Activated naive CD4-positive, alpha-beta T cell treated with anti-CD3 and anti-CD28 coated beads, Interleukin-2, amount 10 ng/mL, durations not matched to agents 7 days and 5 days (primary cell): ENCODE measurements around the gene PCNT.

ENCODE experiments used
- CTCF ChIA-PET: fragments of 350-600 bp; sonication (Branson Sonifier 250); formaldehyde crosslinking; loops from one replicate; lab custom pipeline; 2021; ENCODE audit warnings: antibody characterized with exemption; lab: Charles Lee
- DNase-seq: peaks from one replicate; pipeline ENCODE4 v3.0.0-alpha.2; 2020
- H3K27ac Mint-ChIP-seq: one replicate; pipeline ENCODE4 v1.8.0; 2021; ENCODE audit warnings: mild to moderate bottlenecking, moderate library complexity, mixed read lengths
- H3K27me3 Mint-ChIP-seq: one replicate; pipeline ENCODE4 v1.8.0; 2021; ENCODE audit warnings: mild to moderate bottlenecking, mixed read lengths
- H3K36me3 Mint-ChIP-seq: one replicate; pipeline ENCODE4 v1.8.0; 2021; ENCODE audit warnings: mixed read lengths
- H3K4me1 Mint-ChIP-seq: one replicate; pipeline ENCODE4 v1.8.0; 2021; ENCODE audit warnings: mixed read lengths
- H3K4me3 Mint-ChIP-seq: one replicate; pipeline ENCODE4 v1.8.0; 2021; ENCODE audit warnings: mild to moderate bottlenecking, moderate library complexity, mixed read lengths
- H3K9me3 Mint-ChIP-seq: one replicate; pipeline ENCODE4 v1.8.0; 2021; ENCODE audit warnings: mixed read lengths

PCNT gene

DNA sequence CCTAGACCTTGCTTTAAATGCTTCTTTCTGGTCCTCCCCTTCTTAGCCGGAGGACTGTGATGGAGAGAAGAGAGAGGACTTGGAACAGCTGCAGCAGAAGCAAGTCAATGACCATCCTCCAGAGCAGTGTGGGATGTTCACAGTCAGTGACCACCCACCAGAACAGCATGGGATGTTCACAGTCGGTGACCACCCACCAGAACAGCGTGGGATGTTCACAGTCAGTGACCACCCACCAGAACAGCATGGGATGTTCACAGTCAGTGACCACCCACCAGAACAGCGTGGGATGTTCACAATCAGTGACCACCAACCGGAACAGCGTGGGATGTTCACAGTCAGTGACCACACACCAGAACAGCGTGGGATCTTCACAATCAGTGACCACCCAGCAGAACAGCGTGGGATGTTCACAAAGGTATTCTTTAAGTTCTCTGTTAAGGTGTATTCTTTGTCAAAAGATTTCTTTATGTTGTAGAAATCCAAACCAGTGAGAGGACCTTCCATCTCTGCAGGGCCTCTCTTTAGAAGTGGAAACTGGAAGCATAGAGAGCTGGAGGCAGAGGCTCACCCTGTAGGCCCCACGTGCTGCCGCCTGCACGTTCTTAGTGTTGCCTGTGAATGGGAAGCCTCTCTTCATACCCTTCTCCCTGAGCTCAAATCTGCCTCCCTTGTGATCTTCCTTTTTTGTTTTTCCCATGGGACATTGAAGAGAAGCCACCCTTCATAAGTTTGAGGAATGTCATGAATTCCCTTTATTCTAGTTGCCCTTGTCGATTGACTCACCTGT is 10.6 kb downstream of the PCNT start:
- Mint-ChIP-seq H3K27ac (no peak overlapping the region), H3K36me3 (peaks cover 43% of the 10 kb centered on the region), H3K4me1 (no peaks in the 10 kb centered on the region), H3K9me3 (no peaks in the 10 kb centered on the region), H3K27me3 (no peaks in the 10 kb centered on the region), H3K4me3 (no peak overlapping the region)
- DNase-seq = no peak
- CTCF ChIA-PET = no interaction called here

DNA sequence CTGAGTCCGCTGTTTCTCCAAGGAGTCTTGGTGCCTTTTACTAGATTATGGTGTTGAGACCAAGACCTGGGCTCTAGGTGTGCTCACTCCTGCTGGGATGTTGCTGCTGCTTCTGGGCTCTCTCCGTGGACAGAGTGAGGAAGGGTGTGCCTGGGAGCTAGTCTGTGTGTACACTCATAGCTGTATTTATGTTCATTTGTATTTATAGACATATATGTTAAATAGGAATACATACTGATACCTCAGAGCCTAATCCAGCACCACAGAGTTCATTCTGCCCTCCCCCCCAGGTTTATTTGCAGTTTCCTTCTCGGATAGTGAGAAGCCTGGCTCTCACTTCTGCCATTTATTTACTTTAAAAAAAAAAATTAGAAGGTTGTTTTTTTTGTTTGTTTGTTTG is 12.6 kb downstream of the PCNT start:
- Mint-ChIP-seq H3K27me3 (no peaks in the 10 kb centered on the region), H3K4me3 (no peak overlapping the region), H3K36me3 (peaks cover 52% of the 10 kb centered on the region), H3K27ac (no peak overlapping the region), H3K9me3 (no peaks in the 10 kb centered on the region), H3K4me1 (no peaks in the 10 kb centered on the region)
- DNase-seq = no peak
- CTCF ChIA-PET = no interaction called here

DNA sequence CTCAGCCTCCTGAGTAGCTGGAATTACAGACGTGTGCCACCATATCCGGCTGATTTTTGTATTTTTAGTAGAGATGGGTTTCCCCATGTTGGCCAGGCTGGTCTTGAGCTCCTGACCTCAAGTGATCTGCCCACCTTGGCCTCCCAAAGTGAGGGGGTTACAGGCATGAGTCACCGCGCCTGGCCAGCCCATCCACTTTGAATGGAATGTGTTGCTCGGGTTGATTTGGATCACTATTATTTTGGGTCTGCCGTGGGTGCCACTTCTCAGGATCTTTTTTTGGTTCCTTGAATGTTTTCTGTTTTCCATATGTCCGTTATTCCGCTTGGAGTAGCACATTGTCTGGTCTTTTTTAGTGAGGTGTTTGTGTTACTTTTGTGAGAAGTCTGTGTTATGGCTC is 17.0 kb downstream of the PCNT start:
- Mint-ChIP-seq H3K4me3 (no peak overlapping the region), H3K27ac (no peak overlapping the region)
- no peak for DNase-seq

DNA sequence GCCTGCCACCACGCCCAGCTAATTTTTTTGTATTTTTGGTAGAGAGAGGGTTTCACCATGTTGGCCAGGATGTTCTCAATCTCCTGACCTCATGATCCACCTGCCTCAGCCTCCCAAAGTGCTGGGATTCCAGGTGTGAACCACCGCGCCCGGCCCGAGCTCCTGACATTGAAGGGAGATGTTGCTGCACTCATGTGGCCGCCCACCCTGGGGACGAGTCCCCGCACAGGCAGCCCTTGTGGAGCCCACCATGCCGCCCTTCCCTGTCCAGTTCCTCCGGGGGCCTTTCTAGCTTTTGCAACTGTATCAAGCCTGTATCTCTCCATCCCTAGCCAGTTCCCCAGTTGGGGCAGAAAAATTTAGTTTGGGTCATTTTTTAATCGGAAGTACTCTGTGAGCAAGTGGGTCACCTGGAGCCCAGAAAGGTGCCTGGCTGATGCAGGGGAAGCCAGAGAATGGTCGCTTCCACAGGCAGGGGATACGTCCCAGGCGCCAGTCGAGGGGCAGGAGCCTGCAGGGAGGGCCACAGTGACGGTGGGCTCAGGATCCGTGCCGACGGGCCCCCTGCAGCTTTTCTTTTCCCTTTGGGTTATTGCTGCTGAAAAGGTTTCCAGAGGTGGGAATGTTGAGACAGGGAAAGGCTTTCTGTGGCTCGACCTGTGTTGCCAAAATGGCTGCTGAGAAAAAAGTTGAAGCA is 20.4 kb downstream of the PCNT start:
- H3K4me1 Mint-ChIP-seq = no peaks in the 10 kb centered on the region
- H3K36me3 Mint-ChIP-seq = peaks cover 54% of the 10 kb centered on the region
- H3K9me3 Mint-ChIP-seq = no peaks in the 10 kb centered on the region
- no peak overlapping the region for H3K27ac Mint-ChIP-seq
- H3K27me3 Mint-ChIP-seq = no peaks in the 10 kb centered on the region
- CTCF ChIA-PET = no interaction called here
- DNase-seq = no peak
- H3K4me3 Mint-ChIP-seq = no peak overlapping the region

More for the DNA sequence above, 17.0 kb downstream of the PCNT start:
- CTCF ChIA-PET = no interaction called here
- Mint-ChIP-seq H3K27me3 (no peaks in the 10 kb centered on the region), H3K36me3 (peaks cover 57% of the 10 kb centered on the region), H3K9me3 (no peaks in the 10 kb centered on the region), H3K4me1 (no peaks in the 10 kb centered on the region)

DNA sequence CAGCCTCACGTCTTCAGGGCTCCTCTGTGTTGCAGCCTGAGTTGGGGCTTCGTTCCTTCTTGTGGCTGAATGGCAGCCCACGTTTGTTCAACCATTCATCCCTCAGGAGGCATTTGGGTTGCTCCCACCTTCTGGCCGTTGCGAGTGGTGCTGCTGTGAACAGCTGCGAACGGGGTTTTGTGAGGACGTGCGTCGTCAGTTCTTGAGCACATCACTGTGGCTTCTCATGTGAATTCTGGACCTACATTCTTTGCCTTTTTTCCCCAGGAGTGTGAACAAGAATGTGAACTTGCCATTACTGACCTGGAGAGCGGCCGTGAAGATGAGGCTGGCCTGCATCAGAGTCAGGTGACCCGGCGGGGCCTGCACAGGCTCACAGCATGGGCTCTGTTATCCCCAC is 21.9 kb downstream of the PCNT start:
- peak overlapping the region; percentile 49 for H3K27ac Mint-ChIP-seq
- peaks cover 50% of the 10 kb centered on the region for H3K36me3 Mint-ChIP-seq
- H3K4me1 Mint-ChIP-seq = no peaks in the 10 kb centered on the region
- no peak for DNase-seq
- no peaks in the 10 kb centered on the region for H3K9me3 Mint-ChIP-seq
- H3K27me3 Mint-ChIP-seq = no peaks in the 10 kb centered on the region
- CTCF ChIA-PET = no interaction called here
- H3K4me3 Mint-ChIP-seq = no peak overlapping the region

DNA sequence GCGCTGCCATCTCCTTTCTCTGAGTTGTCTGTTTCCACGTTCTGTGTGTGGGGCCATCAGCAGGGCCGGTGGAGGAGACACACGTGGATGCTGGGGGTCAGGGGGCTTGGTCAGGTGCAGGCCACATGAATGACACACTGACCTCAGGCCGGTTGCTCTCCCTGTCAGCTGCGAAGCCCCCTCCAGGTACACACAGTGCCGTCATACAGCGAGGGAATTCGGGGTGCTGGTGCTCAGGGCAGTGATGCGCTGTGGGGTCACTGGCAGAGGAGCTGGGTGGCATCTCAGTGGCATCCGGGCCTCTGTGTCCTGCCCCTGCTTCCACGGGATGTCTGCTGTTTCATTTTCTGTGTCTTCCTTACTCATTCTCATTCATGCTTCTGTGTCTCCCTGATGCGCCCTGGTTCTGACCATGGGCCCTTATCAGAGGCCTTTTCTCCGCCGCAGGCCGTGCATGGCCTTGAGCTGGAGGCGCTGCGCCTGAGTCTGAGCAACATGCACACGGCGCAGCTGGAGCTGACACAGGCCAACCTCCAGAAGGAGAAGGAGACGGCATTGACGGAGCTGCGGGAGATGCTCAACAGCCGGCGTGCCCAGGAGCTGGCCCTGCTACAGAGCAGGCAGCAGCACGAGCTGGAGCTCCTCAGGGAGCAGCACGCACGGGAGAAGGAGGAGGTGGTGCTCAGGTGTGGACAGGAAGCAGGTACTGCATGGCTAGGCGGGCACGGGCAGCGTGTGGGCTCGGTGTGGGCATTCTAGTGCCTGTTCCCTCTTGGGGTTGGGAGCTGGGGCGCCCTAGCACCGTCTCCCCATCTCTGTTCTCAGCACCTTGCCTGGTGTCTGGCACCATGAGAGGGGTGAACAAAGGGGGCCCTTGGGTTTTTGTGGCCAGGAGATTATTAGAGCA is 22.6 kb downstream of the PCNT start:
- Mint-ChIP-seq H3K4me1 (no peaks in the 10 kb centered on the region), H3K36me3 (peaks cover 53% of the 10 kb centered on the region), H3K9me3 (no peaks in the 10 kb centered on the region), H3K27me3 (no peaks in the 10 kb centered on the region), H3K4me3 (no peak overlapping the region), H3K27ac (no peak overlapping the region)
- CTCF ChIA-PET = no interaction called here
- DNase-seq = no peak

DNA sequence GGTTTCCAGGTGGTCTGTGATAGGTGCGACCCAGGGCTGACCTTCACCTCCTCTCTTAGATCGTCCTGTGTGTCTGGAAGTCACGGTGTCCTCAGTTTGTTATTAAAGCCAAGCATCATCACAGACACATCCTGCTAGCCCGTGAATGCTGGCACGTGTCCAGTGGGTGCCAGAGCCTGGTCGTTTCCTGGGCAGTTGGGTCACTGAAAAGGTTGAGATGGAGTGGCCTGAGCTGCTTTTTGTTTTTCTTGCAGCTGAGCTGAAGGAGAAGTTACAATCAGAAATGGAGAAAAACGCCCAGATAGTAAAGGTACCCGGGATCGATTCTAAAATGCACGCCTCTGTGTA is 23.2 kb downstream of the PCNT start:
- no peaks in the 10 kb centered on the region for H3K27me3 Mint-ChIP-seq
- no peaks in the 10 kb centered on the region for H3K9me3 Mint-ChIP-seq
- no peak overlapping the region for H3K27ac Mint-ChIP-seq
- CTCF ChIA-PET = no interaction called here
- H3K36me3 Mint-ChIP-seq = peaks cover 53% of the 10 kb centered on the region
- H3K4me1 Mint-ChIP-seq = no peaks in the 10 kb centered on the region
- H3K4me3 Mint-ChIP-seq = no peak overlapping the region
- no peak for DNase-seq

DNA sequence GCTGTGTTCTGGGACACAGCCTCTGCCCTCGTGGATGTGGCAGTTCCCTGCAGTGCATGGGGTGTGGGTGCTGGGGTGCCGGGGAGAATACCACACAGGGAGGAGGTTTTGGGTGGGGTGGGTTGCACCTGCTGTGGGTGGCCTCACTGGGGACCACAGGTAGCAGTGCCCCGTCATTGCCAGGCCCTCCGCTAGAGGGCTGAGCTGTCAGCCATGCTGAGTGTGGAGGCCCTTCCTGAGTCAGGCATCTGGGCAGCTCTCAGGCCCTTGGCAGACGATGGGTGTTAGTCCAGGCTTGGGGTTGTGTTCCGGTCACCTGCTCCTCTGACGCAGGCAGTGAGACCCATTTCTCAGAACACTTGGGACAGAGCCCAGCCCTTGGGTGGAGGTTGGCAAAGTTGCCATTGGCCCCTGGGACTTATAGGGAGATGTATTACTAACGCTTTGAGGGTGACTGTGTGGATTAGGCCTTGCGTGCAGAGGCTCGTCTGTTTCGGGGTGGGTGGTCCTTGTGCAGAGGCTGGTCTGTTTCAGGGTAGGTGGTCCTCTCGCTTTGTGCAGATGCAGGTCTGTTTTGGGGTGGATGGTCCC is 23.9 kb downstream of the PCNT start:
- Mint-ChIP-seq H3K4me3 (no peak overlapping the region), H3K4me1 (no peaks in the 10 kb centered on the region), H3K36me3 (peaks cover 49% of the 10 kb centered on the region), H3K27me3 (no peaks in the 10 kb centered on the region), H3K9me3 (no peaks in the 10 kb centered on the region), H3K27ac (no peak overlapping the region)
- CTCF ChIA-PET = no interaction called here
- DNase-seq = no peak

DNA sequence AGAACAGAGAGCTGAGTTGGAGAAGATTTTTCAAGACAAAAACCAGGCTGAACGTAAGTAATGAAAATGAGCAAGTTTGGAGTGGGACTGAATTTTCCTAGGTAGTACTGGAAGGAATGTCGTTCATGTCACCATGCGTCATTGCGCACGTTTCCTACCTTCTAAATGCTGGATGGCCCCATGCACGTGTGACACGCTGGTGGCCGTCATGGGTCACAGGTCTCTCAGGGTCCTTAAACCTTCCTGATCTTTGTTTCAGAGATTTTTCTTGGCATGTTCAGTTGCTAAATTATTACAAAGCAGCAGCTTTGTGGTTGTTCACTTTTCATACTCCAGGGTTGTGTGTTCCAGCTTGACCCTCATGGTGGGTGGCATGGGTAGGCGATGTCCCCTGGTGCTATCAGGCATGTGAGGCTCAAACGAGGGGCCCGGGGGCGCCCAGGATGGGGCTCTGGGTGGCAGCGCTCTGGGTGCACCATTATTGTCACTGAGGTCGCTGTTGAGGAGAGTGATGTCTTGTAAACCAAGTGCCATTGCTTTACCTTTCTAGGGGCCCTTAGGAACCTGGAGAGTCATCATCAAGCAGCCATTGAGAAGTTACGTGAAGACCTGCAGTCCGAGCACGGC is 25.3 kb downstream of the PCNT start:
- H3K4me3 Mint-ChIP-seq = no peak overlapping the region
- no peaks in the 10 kb centered on the region for H3K27me3 Mint-ChIP-seq
- no peak for DNase-seq
- no peaks in the 10 kb centered on the region for H3K9me3 Mint-ChIP-seq
- H3K36me3 Mint-ChIP-seq = peaks cover 51% of the 10 kb centered on the region
- no peaks in the 10 kb centered on the region for H3K4me1 Mint-ChIP-seq
- CTCF ChIA-PET = interaction anchor here (0.6 kb wide), 1 partner anchor 176 kb away, joined by 6 read pairs; no protein-coding TSS in a partner anchor
- H3K27ac Mint-ChIP-seq = no peak overlapping the region

DNA sequence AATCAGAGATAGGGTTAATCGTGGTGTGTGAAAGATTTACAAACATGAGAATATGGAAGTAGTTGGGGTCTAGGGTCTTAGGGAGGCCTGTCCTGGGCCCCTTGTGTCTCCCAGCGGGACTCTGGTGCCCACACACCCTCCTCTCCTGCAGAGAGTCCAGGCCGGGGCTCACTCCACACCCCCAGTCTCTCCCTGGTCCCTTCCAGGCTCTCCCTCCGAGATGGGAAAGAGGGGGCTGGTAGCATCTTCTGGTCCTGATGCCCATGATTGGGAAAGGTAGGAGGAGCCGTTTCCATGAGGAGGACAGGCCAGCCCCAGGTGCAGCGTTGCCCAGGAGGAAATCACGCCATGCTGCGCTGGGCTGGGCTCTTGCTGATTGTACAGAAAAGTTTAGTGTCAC is 26.6 kb downstream of the PCNT start:
- Mint-ChIP-seq H3K27me3 (no peaks in the 10 kb centered on the region), H3K4me1 (no peaks in the 10 kb centered on the region), H3K9me3 (no peaks in the 10 kb centered on the region), H3K4me3 (no peak overlapping the region), H3K36me3 (peaks cover 54% of the 10 kb centered on the region), H3K27ac (no peak overlapping the region)
- no peak for DNase-seq
- CTCF ChIA-PET = no interaction called here

DNA sequence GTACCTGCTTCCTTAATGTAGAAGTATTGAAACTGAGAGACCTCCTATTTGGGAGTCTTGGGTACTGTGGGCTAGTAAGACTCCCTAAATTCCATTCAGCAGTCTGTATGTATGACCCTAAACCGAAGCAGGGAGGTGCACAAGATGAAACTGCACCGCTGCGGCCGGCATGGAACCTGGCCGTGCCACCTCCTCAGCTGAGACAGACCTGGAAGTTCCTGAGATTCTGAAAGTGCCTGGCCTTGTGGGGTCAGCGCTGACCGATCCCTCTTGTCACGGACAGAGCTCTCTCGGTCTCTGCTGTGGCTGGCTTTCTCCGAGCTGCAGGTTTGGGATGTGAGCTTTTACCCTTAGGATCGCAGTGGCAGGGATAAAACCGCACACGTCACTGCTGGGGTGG is 27.0 kb downstream of the PCNT start:
- CTCF ChIA-PET = no interaction called here

DNA sequence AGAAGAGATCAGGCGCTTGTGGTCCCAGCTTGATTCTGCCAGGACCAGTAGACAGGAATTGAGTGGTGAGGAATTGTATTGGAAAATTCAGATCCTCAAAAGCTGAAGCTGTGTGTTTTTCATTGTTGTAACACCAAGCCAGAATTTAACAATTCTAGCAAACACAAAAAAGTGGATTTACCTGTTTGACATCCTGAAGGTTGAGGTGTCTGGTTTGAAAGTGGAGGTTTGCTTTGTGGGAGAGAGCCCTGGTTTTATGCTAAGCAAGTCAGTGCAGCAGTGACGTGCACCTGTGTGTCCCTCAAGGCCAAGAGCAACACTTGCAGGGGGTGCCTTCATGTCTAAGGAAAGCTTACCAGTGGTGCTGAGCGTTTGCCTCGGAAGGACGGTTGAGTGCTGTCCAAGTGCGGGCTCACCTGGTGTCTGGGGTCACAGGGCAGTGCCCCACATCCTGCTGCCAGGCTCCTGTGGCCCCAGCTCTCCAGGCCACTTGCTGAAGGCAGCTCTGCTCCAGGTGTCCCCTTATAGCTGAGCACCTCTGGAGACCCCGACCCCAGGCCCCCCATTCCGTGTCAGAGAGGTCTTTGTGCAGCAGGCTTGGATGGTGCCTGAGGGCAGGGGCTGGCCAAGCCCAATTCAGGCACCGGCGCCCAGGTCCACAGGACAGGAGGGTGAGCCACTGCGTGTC is 27.7 kb downstream of the PCNT start:
- Mint-ChIP-seq H3K4me3 (no peak overlapping the region), H3K27me3 (no peaks in the 10 kb centered on the region), H3K4me1 (no peaks in the 10 kb centered on the region), H3K36me3 (peaks cover 47% of the 10 kb centered on the region), H3K9me3 (no peaks in the 10 kb centered on the region), H3K27ac (no peak overlapping the region)
- DNase-seq = no peak
- CTCF ChIA-PET = no interaction called here

More for the DNA sequence above, 27.0 kb downstream of the PCNT start:
- peaks cover 51% of the 10 kb centered on the region for H3K36me3 Mint-ChIP-seq
- H3K9me3 Mint-ChIP-seq = no peaks in the 10 kb centered on the region
- H3K27me3 Mint-ChIP-seq = no peaks in the 10 kb centered on the region
- DNase-seq = no peak
- H3K4me1 Mint-ChIP-seq = no peaks in the 10 kb centered on the region
- H3K4me3 Mint-ChIP-seq = no peak overlapping the region
- no peak overlapping the region for H3K27ac Mint-ChIP-seq

DNA sequence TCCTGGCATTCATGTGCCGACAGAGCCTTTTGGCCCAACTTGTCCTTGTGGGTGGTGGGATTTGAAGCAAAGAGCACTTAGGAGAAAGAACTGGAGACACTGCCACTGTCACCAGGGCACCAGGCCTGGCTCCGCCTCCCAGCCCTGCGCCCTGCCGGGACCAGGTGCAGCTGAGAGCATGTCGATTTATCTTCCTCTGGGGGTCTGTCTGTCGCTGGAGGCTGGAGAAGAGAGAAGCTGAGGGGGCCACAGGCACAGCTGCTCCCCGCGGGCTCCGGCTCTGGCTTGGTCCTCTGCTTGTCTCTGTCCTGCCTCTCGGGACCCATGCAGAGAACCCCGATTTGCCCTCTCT is 28.2 kb downstream of the PCNT start:
- no peak overlapping the region for H3K27ac Mint-ChIP-seq

More for the DNA sequence above, 28.2 kb downstream of the PCNT start:
- DNase-seq = no peak
- CTCF ChIA-PET = no interaction called here
- Mint-ChIP-seq H3K4me3 (no peak overlapping the region), H3K27me3 (no peaks in the 10 kb centered on the region), H3K4me1 (no peaks in the 10 kb centered on the region), H3K9me3 (no peaks in the 10 kb centered on the region), H3K36me3 (peaks cover 46% of the 10 kb centered on the region)
